Muscle layer of colon (tissue), 2 donors: ENCODE results near the gene RAD51B.

ENCODE experiments used
- H3K27ac ChIP-seq: one replicate; pipeline ENCODE4 v1.7.0; 2013; ENCODE audit warnings: low read depth, mild to moderate bottlenecking, low read length, moderate library complexity
- H3K27me3 ChIP-seq, 2 donors: one replicate each; pipeline ENCODE4 v1.7.0; 2013; ENCODE audit warnings: low read length in 2 of 2, mild to moderate bottlenecking in 2 of 2; ENCODE audit not compliant: insufficient read depth in 2 of 2, control insufficient read depth in 1 of 2
- H3K36me3 ChIP-seq: one replicate; pipeline ENCODE4 v1.7.0; 2013; ENCODE audit warnings: mild to moderate bottlenecking, low read length; ENCODE audit not compliant: insufficient read depth
- H3K4me1 ChIP-seq: one replicate; pipeline ENCODE4 v1.7.0; 2013; ENCODE audit warnings: mild to moderate bottlenecking, low read length; ENCODE audit not compliant: insufficient read depth
- H3K4me3 ChIP-seq, 2 donors: one replicate each; pipeline ENCODE4 v1.7.0; 2013; ENCODE audit warnings: low read length in 2 of 2, low read depth in 1 of 2, mild to moderate bottlenecking in 1 of 2, moderate library complexity in 1 of 2
- H3K9ac ChIP-seq: one replicate; pipeline ENCODE4 v1.7.0; 2013; ENCODE audit warnings: low read length
- H3K9me3 ChIP-seq: one replicate; pipeline ENCODE4 v1.7.0; 2013; ENCODE audit warnings: mild to moderate bottlenecking, low read length
- donor health status: abdominal sarcoma.
- donor health status: Adenocarcinoma of cecum.

Gene RAD51B

GRCh38 chr14:68619790-68620574 lies 800.4 kb downstream of the RAD51B start:
- Histone ChIP-seq H3K9me3 (peaks cover 15% of the 10 kb centered on the region), H3K27ac (no peak overlapping the region), H3K9ac (no peak overlapping the region), H3K27me3 (no peaks in the 10 kb centered on the region), H3K4me1 (peaks cover 13% of the 10 kb centered on the region), H3K36me3 (no peaks in the 10 kb centered on the region), H3K4me3 (no peak overlapping the region)

- H3K4me1 ChIP-seq: peaks cover 13% of the 10 kb centered on the region
- H3K4me3 ChIP-seq: no peak overlapping the region
- H3K36me3 ChIP-seq: no peaks in the 10 kb centered on the region
- peak overlapping the region; percentile 50 for H3K27ac ChIP-seq
- no peaks in the 10 kb centered on the region for H3K27me3 ChIP-seq
- no peak overlapping the region for H3K9ac ChIP-seq
- H3K9me3 ChIP-seq: peaks cover 12% of the 10 kb centered on the region
Observed at GRCh38 chr14:68621400-68622365, 802.1 kb downstream of the RAD51B start.

GRCh38 chr14:68622856-68623255 lies 803.3 kb downstream of the RAD51B start:
- Histone ChIP-seq H3K4me3 (no peak overlapping the region), H3K4me1 (peaks cover 18% of the 10 kb centered on the region), H3K27ac (no peak overlapping the region), H3K9me3 (peaks cover under 1% of the 10 kb centered on the region), H3K27me3 (no peaks in the 10 kb centered on the region), H3K9ac (no peak overlapping the region), H3K36me3 (no peaks in the 10 kb centered on the region)

- Histone ChIP-seq H3K9me3 (no peaks in the 10 kb centered on the region), H3K4me3 (no peak overlapping the region), H3K4me1 (peaks cover 18% of the 10 kb centered on the region), H3K27ac (no peak overlapping the region), H3K9ac (no peak overlapping the region), H3K27me3 (no peaks in the 10 kb centered on the region), H3K36me3 (no peaks in the 10 kb centered on the region)
Observed at GRCh38 chr14:68623307-68623706, 803.7 kb downstream of the RAD51B start.

GRCh38 chr14:68623826-68624225 lies 804.2 kb downstream of the RAD51B start:
- Histone ChIP-seq H3K9ac (no peak overlapping the region), H3K27me3 (no peaks in the 10 kb centered on the region), H3K4me1 (peaks cover 18% of the 10 kb centered on the region), H3K27ac (no peak overlapping the region), H3K36me3 (no peaks in the 10 kb centered on the region), H3K9me3 (no peaks in the 10 kb centered on the region), H3K4me3 (no peak overlapping the region)

- Histone ChIP-seq H3K9me3 (no peaks in the 10 kb centered on the region), H3K4me1 (peaks cover 18% of the 10 kb centered on the region), H3K27me3 (no peaks in the 10 kb centered on the region), H3K9ac (no peak overlapping the region), H3K27ac (no peak overlapping the region), H3K36me3 (no peaks in the 10 kb centered on the region), H3K4me3 (no peak overlapping the region)
Observed at GRCh38 chr14:68624541-68625220, 805.1 kb downstream of the RAD51B start.

- Histone ChIP-seq H3K9me3 (no peaks in the 10 kb centered on the region), H3K27ac (no peak overlapping the region), H3K4me3 (no peak overlapping the region), H3K36me3 (no peaks in the 10 kb centered on the region), H3K27me3 (no peaks in the 10 kb centered on the region), H3K4me1 (peaks cover 26% of the 10 kb centered on the region), H3K9ac (no peak overlapping the region)
Observed at GRCh38 chr14:68625366-68626090, 805.9 kb downstream of the RAD51B start.

- H3K27ac ChIP-seq: no peak overlapping the region
Observed at GRCh38 chr14:68626386-68626785, 806.8 kb downstream of the RAD51B start.

GRCh38 chr14:68627050-68627867 lies 807.7 kb downstream of the RAD51B start:
- H3K27me3 ChIP-seq: no peaks in the 10 kb centered on the region
- H3K27ac ChIP-seq: no peak overlapping the region
- H3K4me1 ChIP-seq: peaks cover 24% of the 10 kb centered on the region
- H3K9ac ChIP-seq: no peak overlapping the region
- no peak overlapping the region for H3K4me3 ChIP-seq
- no peaks in the 10 kb centered on the region for H3K9me3 ChIP-seq
- no peaks in the 10 kb centered on the region for H3K36me3 ChIP-seq

More at GRCh38 chr14:68626386-68626785, 806.8 kb downstream of the RAD51B start:
- Histone ChIP-seq H3K4me3 (no peak overlapping the region), H3K9ac (no peak overlapping the region), H3K9me3 (no peaks in the 10 kb centered on the region), H3K36me3 (no peaks in the 10 kb centered on the region), H3K27me3 (no peaks in the 10 kb centered on the region), H3K4me1 (peaks cover 26% of the 10 kb centered on the region)

GRCh38 chr14:68627868-68628604 lies 808.5 kb downstream of the RAD51B start:
- peak overlapping the region; percentile 45 for H3K27ac ChIP-seq
- no peak overlapping the region for H3K9ac ChIP-seq
- H3K4me3 ChIP-seq: peak overlapping the region in 1 of 2 donors; percentile 45
- no peaks in the 10 kb centered on the region for H3K27me3 ChIP-seq
- H3K4me1 ChIP-seq: peaks cover 28% of the 10 kb centered on the region
- no peaks in the 10 kb centered on the region for H3K9me3 ChIP-seq
- no peaks in the 10 kb centered on the region for H3K36me3 ChIP-seq
